ENCODE measurements around the gene ORAI2. TPM values are rescaled to one million over a fixed set of nuclear protein-coding genes. Genes with fewer than 3 reads are reported as not detected.
A peak's percentile ranks its signal among the peaks of the same experiment; 100 is the strongest.

The ORAI2 gene
- total RNA-seq, 2 experiments from 2014 or later: 149 to 230 TPM

- H3K9me3 ChIP-seq (ENCODE audit: low read length): no peaks in the 10 kb centered on the region
- POLR2A ChIA-PET: interaction anchor here (0.6 to 0.7 kb wide), 5 partner anchors 86 to 1283 kb away, joined by 3 to 4 read pairs (median 3); no protein-coding TSS in a partner anchor
These were observed 43.6 kb upstream of the ORAI2 start for GRCh38 chr7:102389810-102390209.

GRCh38 chr7:102390697-102391484 is 42.5 kb upstream of the ORAI2 start:
- intact Hi-C loops (cut with micrococcal nuclease; ENCODE audit: unreplicated experiment): loop anchor here (1.0 to 10.0 kb wide), 2 partner anchors 112 to 846 kb away; no protein-coding TSS in a partner anchor
- Histone ChIP-seq H3K9me3 (ENCODE audit: low read length) (no peaks in the 10 kb centered on the region), H3K4me2 (ENCODE audit: low read length) (no peak overlapping the region), H4K20me1 (ENCODE audit: insufficient read depth, low read length) (no peaks in the 10 kb centered on the region), H3K27ac (ENCODE audit: low read depth, low read length, poor library complexity, severe bottlenecking) (no peak overlapping the region), H3K79me2 (ENCODE audit: insufficient read depth, low read depth, low read length) (peaks cover 5% of the 10 kb centered on the region; the same call in 1 of the 2 replicates), H3K4me1 (ENCODE audit: insufficient read depth, low read length, poor library complexity, severe bottlenecking) (peaks cover 15% of the 10 kb centered on the region), H3K9me2 (ENCODE audit: insufficient read depth, low read length) (no peaks in the 10 kb centered on the region), H3K36me3 (ENCODE audit: insufficient read depth, low read length) (peaks cover 74% of the 10 kb centered on the region), H3K4me3 (ENCODE audit: low read depth, low read length, poor library complexity, severe bottlenecking) (no peak overlapping the region), H2AFZ (ENCODE audit: low read length) (no peak overlapping the region)
- TF ChIP-seq EZH2phosphoT487 (IDR thresholded peaks at IDR 0.05; ENCODE audit: borderline replicate concordance, low read depth, low read length) (no peak), CTCF (conservative IDR thresholded peaks at IDR 0.05; ENCODE audit: low read length) (peak; percentile 96)
- ChIA-PET CTCF (ENCODE audit: unreplicated experiment) (no interaction called here), POLR2A (interaction anchor here (0.6 kb wide), 1 partner anchor 532 kb away, joined by 7 read pairs; no protein-coding TSS in a partner anchor)
- no TSS peak for BruUV-seq (replicated peaks)
- peak; percentile 81 for DNase-seq (ENCODE audit: low spot score)

More at GRCh38 chr7:102389810-102390209, 43.6 kb upstream of the ORAI2 start:
- no TSS peak for BruUV-seq (replicated peaks)
- Histone ChIP-seq H4K20me1 (ENCODE audit: insufficient read depth, low read length) (no peaks in the 10 kb centered on the region), H2AFZ (ENCODE audit: low read length) (no peak overlapping the region), H3K9me2 (ENCODE audit: insufficient read depth, low read length) (no peaks in the 10 kb centered on the region), H3K36me3 (ENCODE audit: insufficient read depth, low read length) (peaks cover 75% of the 10 kb centered on the region), H3K4me2 (ENCODE audit: low read length) (no peak overlapping the region), H3K27ac (ENCODE audit: low read depth, low read length, poor library complexity, severe bottlenecking) (peak overlapping the region; percentile 45), H3K4me1 (ENCODE audit: insufficient read depth, low read length, poor library complexity, severe bottlenecking) (peaks cover 5% of the 10 kb centered on the region), H3K4me3 (ENCODE audit: low read depth, low read length, poor library complexity, severe bottlenecking) (no peak overlapping the region), H3K79me2 (ENCODE audit: insufficient read depth, low read depth, low read length) (peaks cover 5% of the 10 kb centered on the region; the same call in 1 of the 2 replicates)
- intact Hi-C loops (cut with micrococcal nuclease; ENCODE audit: unreplicated experiment): loop anchor here (1.0 to 10.0 kb wide), 3 partner anchors 68 to 845 kb away; no protein-coding TSS in a partner anchor
- DNase-seq (ENCODE audit: low spot score): no peak
- TF ChIP-seq CTCF (conservative IDR thresholded peaks at IDR 0.05; ENCODE audit: low read length) (no peak), EZH2phosphoT487 (IDR thresholded peaks at IDR 0.05; ENCODE audit: borderline replicate concordance, low read depth, low read length) (no peak)
- CTCF ChIA-PET (ENCODE audit: unreplicated experiment): interaction anchor here (1.0 kb wide), 1 partner anchor 101 kb away, joined by 3 read pairs; no protein-coding TSS in a partner anchor

Data from OCI-LY7 (cell line).